HG02938 (cell line): Measurements from ENCODE around the gene RPE.

ENCODE experiments used
- ATAC-seq: cut with Tn5 transposase; IDR thresholded peaks from one replicate; pipeline ENCODE4 v1.9.1; 2021; ENCODE audit warnings: mild to moderate bottlenecking, moderate library complexity; ENCODE audit not compliant: unreplicated experiment

The RPE gene

DNA sequence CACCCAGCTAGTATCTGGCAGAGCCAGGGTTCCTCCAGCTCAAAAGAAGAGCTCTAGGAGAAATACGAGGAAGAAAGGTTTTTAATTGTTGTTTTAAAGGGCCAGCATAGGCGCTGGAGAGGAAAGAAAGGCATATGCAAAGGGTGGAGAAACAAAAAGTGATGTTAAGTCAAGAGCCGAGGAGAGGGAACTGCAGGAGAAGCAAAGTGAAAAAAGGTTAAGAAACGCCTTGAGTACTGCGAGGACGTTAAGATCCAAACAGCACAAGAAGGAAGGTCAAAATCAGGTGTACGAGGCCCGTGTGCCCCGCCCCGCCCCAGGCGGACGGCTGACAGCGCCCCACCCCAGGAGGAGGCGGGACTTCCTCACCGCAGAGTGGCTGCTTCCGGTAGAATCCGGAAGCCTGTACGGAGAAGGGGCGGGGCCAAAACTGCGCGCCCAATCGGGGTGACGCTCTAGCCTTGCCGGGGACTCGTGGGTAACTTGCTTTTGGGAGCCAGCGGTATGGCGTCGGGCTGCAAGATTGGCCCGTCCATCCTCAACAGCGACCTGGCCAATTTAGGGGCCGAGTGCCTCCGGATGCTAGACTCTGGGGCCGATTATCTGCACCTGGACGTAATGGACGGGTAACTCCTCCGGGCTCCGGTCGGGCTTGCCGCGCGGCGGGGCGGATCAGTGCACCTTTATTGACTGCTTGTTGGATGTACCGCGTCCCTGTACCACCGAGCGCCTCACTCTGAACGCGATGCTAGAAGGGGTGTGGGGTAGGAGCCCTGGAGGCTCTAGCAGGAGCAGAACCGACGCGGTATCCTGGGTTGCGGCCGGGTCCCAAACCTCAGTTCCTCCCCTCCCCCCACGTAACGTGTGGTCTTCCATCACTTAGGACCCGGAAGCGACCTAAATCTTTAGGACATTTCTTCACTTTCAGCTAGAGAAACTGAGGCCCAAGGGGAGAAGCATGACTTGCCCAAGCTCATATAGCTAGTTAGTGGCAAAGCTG lies at the start of gene RPE:
Gene RPE (plus strand): TSS at position 481 of the 1,000 bp plus-strand sequence. CDS start 24 bp downstream, at position 505.
- ATAC-seq = peak; percentile 99

DNA sequence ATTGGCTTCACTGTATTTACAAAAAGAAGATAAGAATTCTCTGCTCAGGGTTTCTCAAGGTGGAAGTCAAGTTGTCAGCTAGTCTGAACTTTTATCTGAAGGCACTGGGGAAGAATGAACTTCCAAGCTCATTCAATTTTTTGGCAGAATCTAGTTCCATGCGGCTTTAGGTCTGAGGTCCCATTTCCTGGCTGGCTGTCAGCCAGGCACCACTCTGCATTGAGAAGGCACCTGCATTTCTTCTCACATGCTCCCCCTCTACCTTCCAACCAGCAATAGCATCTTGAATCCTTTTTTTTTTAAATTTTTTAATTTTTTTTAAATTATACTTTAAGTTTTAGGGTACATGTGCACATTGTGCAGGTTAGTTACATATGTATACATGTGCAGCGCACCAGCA lies 46.2 kb upstream of the RPE start:
- ATAC-seq = no peak

DNA sequence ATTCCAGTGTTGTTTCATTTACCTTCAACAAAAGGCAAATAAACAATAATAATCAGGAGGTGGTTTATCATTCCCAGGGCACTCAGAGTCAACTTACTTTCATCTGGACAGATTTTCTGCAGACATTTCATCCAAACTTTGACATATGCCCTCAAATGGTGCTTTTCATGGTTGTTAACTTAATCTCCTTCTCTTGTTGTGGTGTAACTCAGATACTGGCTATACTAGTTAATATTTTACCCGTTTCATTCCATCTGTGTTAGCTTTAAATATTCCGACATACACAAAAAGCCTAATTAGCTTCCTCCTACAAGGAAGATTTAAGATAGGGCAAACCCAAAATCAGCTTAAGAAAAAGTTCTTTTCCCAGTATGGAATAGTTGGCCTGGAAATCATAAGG lies 44.4 kb upstream of the RPE start:
- ATAC-seq = no peak

DNA sequence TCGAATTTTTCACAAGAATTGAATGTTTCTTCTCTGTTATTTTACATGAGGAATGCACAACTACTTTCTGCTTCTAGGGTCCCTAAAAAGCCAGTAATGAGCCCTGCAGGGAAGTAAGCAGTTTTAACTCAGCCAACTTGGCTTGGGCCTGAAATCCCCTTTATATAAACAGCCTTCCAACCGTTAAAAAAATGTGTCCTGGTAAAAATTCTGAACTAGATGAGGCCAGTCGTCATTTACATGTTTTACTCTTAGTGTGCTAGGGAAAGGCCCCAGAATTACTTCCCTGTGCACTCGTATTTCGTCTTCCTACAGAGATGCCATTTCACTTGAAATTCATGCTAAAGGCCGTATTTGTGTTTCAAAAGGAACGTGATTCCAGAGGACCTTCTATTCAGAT lies 42.4 kb upstream of the RPE start:
- no peak for ATAC-seq

DNA sequence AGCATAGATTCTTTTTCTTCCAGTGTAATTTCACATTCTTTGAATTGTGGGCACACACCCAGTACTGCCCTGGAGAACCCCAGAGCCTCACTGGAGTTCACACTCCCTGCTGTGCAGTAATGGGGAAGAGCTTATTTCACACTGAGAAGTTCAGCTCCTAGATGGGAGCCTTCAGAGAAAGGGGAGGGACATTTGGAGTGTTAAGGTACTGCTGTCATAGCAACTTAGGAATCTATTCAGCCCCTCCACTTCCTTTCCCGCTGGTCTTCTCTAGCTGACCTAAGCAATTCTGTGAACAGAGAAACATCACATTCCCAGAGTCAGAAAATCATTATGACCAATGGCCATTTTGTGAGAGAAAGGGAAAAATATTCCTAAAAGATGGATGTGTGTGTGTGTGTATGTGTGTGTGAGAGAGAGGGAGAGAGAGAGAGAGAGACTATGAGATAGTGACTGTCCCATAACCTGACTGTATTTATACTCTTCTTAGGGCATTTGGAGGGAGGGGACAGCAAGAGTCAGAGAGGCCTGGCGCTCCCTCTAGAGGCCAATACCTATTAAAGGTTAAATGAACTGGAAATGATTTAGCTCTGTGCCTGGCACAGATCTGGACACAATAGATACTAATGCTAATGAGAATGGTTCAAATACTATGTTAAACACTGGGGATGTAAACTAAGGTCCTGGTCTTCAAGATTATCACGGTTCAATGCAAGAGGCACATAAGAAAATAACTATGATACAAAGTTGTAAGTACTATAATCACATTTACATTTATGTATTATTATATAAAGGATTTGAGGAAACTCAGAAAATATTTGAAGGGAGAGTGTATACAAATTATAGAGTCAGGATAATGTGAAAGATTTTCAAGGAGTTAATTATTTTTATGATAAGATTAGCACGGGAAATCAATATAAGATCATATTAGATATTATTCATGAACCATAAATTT lies 41.5 kb upstream of the RPE start:
- ATAC-seq = peak; percentile 97

DNA sequence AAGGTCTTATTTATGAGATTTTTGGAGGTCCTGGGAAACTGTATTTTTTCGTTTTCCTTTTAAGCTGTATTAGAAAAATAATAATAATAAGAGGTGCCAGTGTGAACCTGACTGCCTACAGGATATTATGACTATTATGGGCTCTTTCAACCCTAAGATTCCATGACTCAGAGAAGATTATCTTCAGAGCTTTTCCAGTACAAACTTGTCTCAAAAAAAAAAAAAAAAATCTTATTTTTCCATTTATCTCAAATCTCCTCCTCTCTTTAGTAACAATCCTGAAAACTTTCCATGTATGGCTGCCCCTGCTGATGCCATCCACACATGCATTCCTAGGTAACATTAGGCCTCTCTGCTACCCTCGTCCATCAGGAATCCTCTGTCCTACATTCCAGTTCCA lies 36.7 kb upstream of the RPE start:
- no peak for ATAC-seq

DNA sequence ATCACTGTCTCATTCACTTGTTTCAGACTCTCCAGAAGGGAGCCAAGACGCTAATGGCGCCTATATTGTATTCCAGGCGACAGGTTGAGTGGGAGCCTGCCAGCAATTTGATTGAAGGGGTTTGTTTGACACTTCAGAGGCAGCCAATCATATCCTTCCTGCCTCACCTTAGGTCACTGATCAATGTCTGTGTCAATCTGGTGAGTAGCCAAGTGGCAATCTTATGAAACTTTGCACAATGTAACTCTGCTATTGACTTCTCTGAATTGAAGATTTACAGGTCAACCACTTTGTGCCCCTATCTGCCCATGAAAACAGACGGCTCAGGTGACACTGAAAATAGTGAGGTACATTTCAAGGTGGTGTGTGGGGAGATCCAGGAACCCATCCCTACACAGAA lies 32.7 kb upstream of the RPE start:
- ATAC-seq = no peak

DNA sequence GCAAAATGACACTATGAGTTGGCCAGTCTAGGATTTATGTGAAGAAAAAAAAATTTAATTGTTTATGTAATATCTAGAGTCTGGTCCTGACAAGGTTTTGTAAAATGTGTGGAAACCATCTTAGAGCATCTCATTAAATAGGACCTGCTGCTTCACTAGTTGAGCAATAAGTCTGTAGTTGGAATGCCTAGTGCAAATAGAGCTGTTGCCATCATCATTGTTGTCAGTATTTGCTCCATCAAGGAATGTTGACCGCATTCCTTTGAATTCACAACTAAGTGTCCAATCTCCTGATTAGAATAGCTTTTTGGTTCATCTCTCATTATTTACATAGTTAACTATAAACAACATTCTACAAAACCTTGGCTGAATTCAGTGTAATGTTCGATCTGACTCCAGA lies 32.2 kb upstream of the RPE start:
- ATAC-seq = no peak

DNA sequence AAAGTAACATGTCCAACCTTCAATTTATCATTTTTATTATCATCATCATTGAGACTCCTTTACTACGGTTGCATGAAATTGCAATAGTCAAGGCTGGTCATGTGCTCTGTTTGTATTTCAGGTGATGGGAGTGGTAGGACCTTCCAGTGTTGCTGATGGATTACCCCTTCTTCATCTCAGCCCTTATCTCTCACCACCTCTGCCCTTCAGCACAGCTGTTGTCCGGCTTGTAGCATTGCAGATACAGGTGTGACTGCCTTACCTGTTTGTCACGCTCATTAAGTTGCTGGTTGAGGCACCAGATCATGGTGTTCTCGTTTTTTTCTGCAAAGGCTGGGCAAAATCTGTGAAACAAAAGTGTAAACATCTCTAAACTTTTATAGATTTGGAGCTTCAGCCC lies 31.7 kb upstream of the RPE start:
- ATAC-seq = no peak

DNA sequence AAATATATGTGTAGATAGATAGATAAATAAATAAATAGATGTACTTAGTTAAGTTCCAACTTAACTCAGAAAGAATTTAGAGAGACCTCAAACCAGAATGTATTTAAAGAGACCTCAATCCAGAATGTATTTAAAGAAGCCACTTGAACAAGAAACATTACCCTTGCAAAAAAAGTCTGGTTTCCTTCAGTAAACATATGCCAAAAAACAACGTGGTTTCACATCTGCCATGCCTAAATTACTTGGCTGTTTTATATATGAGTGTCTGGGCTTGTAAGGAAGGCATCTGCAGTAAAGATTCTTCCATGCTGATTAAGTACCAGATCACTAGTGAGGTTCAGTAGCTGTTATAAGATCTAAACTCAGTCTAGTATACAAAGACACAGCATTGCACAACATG lies 29.1 kb upstream of the RPE start:
- no peak for ATAC-seq

DNA sequence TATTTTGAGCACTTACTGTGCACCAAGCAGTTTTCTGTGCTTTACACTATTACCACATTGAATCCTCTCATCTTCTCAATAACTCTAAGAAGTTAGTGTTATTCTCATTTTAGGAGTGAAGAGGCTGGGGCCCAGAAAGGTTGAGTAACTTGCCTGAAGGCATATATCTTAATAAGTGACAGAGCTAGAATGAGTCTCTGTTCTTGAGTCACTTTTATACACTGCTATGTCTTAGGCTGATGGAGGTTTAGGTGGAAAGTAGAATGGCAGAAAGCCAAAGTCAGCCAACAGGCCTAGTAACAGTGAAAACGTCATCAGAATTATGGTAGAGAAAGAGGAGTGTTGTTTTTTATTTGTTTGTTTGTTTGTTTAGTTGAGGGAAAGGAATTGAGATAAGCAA lies 27.9 kb upstream of the RPE start:
- no peak for ATAC-seq

DNA sequence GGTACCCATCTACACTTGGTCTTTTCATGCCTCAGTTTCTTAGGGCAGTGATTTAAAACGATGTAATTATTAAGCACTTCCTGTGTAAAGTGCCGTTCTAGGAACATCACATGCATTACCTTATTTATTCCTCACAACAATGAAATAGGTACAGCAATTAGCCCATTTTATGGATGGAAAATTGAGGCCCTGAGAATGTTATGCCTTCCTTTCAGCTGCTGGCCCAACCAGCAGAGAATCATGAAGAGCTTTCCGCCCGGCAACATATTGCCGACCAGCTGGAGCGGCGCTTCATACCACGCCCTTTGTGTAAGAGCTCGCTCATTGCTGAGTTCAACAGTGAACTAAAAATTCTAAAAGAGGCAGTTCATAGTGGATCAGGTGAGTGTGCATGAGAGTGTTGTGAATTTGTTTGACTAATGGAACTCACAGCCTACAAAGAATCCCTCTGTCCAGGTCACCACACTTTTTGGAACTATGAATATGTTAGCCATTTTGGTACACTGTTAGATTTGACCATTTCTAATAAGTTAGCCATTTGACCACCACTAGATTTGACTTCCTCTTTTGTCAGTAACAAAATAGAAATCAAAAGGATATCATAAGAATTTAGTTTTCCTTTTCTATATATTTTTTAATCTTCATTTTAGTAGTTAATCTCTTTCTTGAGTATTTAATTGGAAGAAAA lies 25.6 kb upstream of the RPE start:
- peak; percentile 96 for ATAC-seq

DNA sequence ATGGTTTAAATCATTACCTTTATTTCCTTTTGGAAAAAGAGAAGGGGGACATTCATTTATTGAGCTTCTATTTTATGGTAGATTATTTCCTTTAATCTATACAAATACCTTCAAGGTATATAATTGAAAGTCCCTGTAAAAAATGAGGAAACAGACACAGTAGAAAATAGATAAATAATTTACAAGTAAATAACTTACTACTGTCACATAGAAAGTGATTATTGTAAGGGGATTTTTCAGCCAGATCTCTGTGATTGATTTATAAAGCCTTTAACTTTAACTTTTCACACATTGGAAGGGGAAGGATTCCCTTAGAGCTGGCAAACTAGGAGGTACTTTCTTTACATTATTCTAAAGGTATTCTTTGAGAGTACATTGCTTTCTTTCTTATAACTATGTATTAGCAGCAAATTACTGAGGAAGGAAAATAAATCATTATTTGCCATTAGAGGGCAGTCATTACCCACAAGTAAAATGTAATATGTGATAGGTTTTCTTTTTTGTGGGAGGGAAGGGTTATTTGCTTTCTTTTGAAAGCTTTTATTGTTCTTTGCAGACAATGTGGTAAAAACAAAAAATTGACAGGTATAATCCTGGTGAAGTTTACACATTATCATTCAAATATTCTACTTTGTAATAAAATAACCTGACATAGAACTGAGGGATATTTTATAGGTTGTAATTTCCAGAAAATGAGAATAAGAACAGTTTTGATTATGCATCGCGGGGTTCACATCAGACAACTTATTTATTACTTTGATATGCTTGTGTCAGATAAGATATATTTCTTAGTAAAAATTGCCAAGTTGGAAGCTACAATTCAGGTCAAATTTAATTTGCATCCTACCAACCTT lies 24.8 kb upstream of the RPE start:
- ATAC-seq = peak; percentile 39

DNA sequence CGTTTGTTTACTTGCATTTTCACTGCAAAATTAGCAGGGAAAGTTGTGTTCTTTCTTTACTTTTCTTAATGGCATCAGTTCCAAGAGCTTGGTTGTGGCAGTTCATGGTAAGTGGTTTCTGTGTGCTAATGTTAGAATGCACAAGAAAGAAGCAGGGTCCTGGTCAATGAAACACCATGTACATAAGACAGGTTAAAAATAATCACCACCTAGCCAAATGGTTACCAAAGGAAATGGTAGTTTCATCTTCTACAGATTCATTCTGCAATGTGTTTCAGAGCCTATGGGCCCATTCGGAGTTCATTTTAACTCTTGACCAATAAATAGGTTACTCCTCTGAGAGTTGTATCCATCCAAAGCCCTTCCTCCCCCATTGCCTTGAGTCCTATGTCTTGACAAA lies 18.1 kb upstream of the RPE start:
- ATAC-seq = no peak

DNA sequence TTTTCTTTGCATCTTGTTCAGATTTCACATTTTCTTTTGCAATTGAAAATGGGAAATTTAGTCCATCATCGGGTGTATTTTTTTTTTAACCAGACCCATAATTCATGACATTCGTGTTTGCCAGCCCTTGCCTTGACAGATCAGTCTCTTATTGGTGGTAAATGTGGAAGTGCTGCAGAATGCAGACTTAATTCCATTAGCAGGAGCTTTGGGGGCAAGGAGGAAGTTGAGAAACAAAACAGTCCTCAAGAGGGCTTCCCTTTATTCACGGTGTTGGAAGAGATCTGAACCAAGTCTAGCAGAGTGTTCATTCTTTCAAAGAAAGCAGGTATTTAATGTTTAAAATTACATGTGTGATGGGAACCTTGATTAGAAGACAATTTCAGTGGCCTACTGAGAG lies 16.6 kb upstream of the RPE start:
- ATAC-seq = no peak

DNA sequence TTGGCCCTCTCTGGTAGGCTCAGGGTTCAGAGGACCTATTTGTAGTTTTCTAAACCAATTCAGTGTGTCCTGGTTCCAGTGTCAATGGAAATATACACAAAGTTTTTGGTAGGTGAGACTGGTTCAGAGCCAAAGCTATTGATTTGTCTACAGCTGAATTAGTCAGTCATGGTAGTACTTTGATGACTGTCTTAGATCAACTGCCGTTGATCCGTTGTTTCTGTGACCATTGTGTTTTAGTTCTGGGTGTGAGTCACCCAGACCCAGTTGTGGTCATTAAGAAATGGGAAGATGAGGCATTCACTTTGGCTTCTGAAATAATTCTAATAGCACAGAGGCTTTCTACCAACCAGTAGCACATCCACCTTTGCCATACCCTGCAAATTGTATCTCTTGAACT lies 16.0 kb upstream of the RPE start:
- ATAC-seq = no peak

DNA sequence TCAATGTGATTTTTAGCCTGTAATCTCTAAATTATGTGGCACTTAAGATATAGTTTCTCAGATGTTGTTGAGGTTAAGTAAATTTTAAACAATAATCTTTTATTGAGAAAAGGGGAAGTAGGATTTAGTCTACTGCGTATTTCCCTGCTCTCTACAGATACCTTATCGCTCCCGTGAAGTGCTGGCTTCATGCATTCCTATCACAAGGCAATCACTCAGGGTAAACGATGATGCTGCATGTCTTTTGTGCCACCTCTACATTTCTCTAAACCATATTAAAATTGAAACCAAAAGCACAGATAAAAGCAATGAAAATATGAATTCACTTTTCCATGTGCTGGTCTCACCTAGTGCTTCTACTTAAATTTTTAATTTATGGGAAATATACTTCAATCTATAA lies 14.4 kb upstream of the RPE start:
- no peak for ATAC-seq

DNA sequence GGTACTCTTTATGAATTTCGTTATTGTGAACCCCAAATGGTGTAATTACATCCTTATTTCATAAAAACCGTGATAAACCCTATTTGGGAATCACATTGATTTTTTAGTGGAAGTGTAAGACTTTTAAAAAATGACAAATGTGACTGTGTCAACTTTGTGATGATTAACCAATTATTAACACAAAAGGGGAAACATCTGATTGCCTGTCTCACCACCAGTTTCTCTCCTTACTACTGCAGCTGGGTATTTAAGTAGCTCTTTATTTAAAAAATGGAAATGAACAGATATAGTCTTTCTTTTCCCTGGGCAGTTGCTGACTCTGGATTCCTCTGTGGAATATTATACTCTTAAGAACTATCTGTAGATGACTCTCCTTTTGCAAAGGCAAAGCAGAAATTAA lies 11.6 kb upstream of the RPE start:
- ATAC-seq = no peak

DNA sequence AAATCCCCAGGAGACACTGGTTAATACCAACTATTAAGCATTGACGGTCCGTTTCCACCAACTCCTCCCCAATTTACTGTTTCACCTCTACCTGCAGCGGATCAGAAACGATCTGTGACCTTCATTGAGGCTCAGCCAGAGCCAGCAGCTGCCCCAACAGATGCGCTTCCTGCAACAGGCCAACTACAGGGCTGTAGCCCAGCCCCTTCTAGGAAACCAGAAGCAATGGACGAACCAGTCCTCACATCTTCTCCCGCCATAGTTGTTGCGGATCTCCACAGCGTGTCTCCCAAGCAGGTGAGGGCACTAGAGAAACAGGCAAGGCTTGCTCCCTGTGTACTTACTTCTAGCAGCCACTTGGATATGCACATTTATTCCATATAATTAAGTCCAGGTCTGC lies 8.5 kb upstream of the RPE start:
- ATAC-seq = no peak

DNA sequence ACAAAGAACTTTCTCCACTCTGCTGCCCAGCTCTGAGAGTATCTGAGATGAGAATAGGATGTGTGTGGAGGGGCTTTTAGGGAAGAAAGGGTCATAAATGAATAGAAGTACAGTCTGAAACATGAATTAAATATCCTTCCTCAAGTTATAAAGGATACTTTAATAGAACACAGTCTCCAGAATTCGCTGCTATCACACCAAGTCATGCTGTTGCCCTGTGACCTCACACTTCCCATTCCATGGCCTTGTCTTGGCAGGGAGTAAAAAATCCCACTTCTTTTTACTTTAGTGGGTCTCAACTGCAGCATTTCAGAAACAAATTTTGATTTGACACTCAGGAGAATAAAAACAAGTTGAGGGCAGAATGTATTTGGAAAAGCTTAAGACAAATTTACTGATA lies 3.8 kb upstream of the RPE start:
- ATAC-seq = no peak
